Heart left ventricle (tissue), 13 donors: Measurements from ENCODE around the gene KSR2.

ENCODE experiments used
- POLR2A ChIP-seq, 2 donors: fragments of 450-650 bp; IDR thresholded peaks; one replicate each; pipeline ENCODE4 v1.6.1; 2017; ENCODE audit warnings: antibody characterized with exemption in 2 of 2, mild to moderate bottlenecking in 2 of 2, moderate library complexity in 2 of 2
- TF ChIP-seq, protein P1 (sequence below), 12 donors: fragments of 200-600 bp; sonication (generic) in 4 of 12; IDR thresholded peaks; one replicate each; pipeline versions ENCODE4 v1.5.0 to v1.8.0; 2018 to 2022; ENCODE audit warnings: antibody characterized with exemption in 12 of 12, mild to moderate bottlenecking in 5 of 12
- donor health status: ischemic (EF 13 %, LVEDD 7.1; RV severe dilation, severe dysfunction).
- donor health status: DM: no; HTN: yes; CAD: no.
- donor health status: DM: no; HTN: no; CAD: no.
- donor health status: ischemic (EF 25% LVEDD 6.9; RV normal size, moderate dysfunction).
- donor health status: ischemic (EF 25% LVEDD 5.7; RV mildly dilated, moderate dysfunction).
- donor health status: ischemic (EF 35%, LVEDD 5.7; RV mildly dilated, moderate dysfunction).
- donor health status: nonischemic (EF 11% LVEDD 7.7; RV severe dilation, severe dysfunction).
- donor health status: DM: yes; HTN: yes; CAD: no.
- donor health status: PGD.
- donor health status: ischemic (EF 29% LVEDD 5.4; RV normal size, mild dysfunction).
- donor health status: nonischemic (EF 23%, LVEDD 6.1; RV moderate dilation, normal function).

GRCh38 chr12:117574655-117575054 is 394.1 kb downstream of the KSR2 start:
- no peak for TF ChIP-seq POLR2A (IDR thresholded peaks at IDR 0.05)
- TF ChIP-seq, protein P1, sequence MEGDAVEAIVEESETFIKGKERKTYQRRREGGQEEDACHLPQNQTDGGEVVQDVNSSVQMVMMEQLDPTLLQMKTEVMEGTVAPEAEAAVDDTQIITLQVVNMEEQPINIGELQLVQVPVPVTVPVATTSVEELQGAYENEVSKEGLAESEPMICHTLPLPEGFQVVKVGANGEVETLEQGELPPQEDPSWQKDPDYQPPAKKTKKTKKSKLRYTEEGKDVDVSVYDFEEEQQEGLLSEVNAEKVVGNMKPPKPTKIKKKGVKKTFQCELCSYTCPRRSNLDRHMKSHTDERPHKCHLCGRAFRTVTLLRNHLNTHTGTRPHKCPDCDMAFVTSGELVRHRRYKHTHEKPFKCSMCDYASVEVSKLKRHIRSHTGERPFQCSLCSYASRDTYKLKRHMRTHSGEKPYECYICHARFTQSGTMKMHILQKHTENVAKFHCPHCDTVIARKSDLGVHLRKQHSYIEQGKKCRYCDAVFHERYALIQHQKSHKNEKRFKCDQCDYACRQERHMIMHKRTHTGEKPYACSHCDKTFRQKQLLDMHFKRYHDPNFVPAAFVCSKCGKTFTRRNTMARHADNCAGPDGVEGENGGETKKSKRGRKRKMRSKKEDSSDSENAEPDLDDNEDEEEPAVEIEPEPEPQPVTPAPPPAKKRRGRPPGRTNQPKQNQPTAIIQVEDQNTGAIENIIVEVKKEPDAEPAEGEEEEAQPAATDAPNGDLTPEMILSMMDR (IDR thresholded peaks at IDR 0.05) = no peak
